ENCODE results near the gene NR2F2. TPM values are rescaled to one million over a fixed set of nuclear protein-coding genes. Genes with fewer than 3 reads are reported as not detected.

The NR2F2 gene
- total RNA-seq, 6 experiments from 2014 or later, result 120 to 168 (median 142) TPM

DNA sequence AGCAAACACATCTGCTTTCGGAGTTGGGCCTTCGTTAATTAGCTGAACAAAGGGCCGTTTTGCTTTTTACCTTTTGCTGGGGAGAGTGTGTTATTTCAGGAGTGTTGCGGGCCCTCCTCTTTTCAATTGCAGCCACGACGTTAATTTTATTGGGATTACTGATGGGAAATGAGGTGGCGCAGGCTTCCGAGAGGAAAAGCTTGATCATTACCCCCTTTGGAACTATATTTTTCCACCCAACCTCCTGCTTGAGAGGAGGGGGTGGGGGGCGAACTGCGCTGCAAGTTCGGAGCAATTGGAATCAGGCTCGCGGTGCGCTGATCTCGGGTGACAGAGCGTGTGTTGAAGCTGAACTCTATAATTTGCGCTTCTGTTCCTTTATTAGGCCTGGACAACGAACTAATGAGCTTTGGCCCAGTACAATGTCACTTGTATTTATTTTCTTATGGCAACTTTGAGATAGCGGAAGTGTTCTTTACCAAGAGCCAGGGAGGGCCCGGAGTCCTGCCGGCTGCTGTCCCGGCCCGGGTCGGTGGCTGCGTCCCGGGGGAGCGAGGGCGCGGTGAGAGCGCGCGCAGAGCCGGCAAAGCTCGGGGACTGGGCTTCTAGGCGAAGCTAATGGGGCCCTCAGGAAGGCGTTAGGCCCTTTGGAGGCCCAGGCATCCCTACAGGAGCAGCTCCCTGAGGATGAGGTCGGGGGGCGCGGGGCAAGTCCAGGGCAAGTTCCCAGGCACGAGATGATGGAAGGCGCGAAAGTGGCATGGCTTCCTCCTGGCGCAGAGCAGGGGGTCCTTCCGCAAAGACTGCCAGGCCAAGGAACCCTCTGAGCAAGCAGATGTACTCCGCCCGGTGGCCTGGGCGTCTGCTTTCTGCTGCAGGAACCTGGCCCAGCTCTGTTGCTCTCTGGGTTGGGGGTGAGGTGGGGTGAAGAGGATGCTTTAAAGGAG, 12.9 kb downstream of the NR2F2 start:
- TF ChIP-seq, protein P1, sequence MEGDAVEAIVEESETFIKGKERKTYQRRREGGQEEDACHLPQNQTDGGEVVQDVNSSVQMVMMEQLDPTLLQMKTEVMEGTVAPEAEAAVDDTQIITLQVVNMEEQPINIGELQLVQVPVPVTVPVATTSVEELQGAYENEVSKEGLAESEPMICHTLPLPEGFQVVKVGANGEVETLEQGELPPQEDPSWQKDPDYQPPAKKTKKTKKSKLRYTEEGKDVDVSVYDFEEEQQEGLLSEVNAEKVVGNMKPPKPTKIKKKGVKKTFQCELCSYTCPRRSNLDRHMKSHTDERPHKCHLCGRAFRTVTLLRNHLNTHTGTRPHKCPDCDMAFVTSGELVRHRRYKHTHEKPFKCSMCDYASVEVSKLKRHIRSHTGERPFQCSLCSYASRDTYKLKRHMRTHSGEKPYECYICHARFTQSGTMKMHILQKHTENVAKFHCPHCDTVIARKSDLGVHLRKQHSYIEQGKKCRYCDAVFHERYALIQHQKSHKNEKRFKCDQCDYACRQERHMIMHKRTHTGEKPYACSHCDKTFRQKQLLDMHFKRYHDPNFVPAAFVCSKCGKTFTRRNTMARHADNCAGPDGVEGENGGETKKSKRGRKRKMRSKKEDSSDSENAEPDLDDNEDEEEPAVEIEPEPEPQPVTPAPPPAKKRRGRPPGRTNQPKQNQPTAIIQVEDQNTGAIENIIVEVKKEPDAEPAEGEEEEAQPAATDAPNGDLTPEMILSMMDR (IDR thresholded peaks at IDR 0.05), result no peak
- peaks cover 10% of the 10 kb centered on the region for H3K27me3 Mint-ChIP-seq (ENCODE audit: insufficient read depth)
- DNase-seq, result no peak
- H3K36me3 Mint-ChIP-seq (ENCODE audit: low read depth), result peaks cover 73% of the 10 kb centered on the region
- H3K4me3 Mint-ChIP-seq, result no peak overlapping the region
- no peaks in the 10 kb centered on the region for H3K9me3 Mint-ChIP-seq
- H3K27ac Mint-ChIP-seq, result peak overlapping the region; percentile 95
- peaks cover 93% of the 10 kb centered on the region for H3K4me1 Mint-ChIP-seq (ENCODE audit: low read depth)

DNA sequence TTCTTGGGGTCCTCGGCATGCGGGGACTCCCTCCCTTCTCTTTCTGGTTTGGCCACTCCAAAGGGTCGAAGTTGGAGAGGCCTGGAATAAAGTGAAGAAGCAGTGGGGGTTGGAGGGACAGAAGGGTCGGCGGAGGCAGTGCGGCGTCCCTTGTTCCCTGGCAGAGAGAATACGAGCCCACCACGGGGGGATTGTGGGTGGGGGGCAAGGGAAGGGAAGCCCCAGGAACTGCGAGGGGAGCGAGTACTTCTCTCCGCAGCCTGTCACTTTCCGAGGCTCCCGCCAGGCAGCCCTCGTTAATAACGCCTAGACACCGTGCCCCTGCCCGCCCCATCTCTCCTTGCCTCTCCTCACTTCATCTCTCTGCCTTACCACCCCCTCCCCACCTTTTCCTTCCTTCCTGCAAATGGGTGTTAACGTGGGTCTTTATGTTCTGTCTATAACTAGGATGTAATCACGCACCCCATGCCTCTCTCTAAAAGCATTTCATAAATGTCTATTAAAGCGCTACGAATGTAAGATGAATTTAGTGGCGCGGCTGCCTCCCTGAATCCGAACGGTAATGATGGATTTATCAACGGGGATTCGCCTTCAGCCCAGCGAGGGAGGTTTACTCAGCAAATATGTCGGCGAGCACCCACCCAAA, 13.7 kb downstream of the NR2F2 start:
- Mint-ChIP-seq H3K27ac (peak overlapping the region; percentile 79), H3K27me3 (ENCODE audit: insufficient read depth) (peaks cover 10% of the 10 kb centered on the region), H3K36me3 (ENCODE audit: low read depth) (peaks cover 67% of the 10 kb centered on the region), H3K4me1 (ENCODE audit: low read depth) (peaks cover 94% of the 10 kb centered on the region), H3K4me3 (no peak overlapping the region), H3K9me3 (no peaks in the 10 kb centered on the region)
- DNase-seq, result no peak
- TF ChIP-seq, protein P1 (IDR thresholded peaks at IDR 0.05), result no peak

DNA sequence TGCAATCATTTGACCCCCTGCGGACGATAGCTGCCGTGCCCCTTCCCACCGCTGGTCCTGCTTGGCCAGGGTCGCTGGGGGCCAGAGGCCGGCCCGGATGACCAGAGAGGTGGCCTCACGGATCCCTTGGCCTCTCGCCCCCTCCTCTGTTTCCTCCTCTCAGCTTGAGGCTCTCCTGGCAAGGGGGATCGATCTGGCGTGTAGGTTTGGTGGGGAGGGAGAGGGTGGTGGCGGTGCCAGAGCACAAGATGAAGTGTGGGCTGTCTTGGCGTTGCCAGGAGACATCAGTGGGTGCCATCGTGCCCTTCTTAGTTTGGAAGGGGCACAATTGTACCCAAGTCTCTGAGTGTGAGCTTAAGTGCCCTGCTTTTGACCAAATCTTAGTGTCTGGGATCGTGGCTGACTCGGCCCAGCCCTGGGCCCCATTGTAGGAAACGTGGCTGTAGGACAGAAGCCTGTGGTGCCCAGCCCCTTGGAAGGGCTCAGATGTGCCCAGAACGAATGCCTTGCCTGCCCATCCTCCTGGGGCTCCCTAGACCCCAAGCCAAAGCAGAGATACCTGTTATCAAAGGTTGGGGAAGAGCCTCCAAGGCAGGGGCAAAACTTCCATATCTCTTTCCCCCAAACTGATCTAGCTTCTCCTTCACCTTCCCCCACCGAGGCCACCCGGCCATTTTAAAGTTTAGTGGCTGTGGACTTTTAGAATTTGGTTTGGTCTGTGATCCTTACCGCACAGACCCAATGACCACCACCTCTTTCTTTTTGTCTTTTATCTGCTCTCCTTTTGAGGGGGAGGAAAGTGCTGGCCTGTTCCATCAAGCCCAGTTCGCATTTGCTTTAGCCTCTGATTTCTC, 14.4 kb downstream of the NR2F2 start:
- peak overlapping the region; percentile 66 for H3K4me3 Mint-ChIP-seq
- H3K9me3 Mint-ChIP-seq, result no peaks in the 10 kb centered on the region
- H3K4me1 Mint-ChIP-seq (ENCODE audit: low read depth), result peaks cover 94% of the 10 kb centered on the region
- H3K36me3 Mint-ChIP-seq (ENCODE audit: low read depth), result peaks cover 61% of the 10 kb centered on the region
- peak overlapping the region; percentile 79 for H3K27ac Mint-ChIP-seq
- peaks cover 10% of the 10 kb centered on the region for H3K27me3 Mint-ChIP-seq (ENCODE audit: insufficient read depth)
- no peak for DNase-seq
- TF ChIP-seq, protein P1 (IDR thresholded peaks at IDR 0.05), result no peak

DNA sequence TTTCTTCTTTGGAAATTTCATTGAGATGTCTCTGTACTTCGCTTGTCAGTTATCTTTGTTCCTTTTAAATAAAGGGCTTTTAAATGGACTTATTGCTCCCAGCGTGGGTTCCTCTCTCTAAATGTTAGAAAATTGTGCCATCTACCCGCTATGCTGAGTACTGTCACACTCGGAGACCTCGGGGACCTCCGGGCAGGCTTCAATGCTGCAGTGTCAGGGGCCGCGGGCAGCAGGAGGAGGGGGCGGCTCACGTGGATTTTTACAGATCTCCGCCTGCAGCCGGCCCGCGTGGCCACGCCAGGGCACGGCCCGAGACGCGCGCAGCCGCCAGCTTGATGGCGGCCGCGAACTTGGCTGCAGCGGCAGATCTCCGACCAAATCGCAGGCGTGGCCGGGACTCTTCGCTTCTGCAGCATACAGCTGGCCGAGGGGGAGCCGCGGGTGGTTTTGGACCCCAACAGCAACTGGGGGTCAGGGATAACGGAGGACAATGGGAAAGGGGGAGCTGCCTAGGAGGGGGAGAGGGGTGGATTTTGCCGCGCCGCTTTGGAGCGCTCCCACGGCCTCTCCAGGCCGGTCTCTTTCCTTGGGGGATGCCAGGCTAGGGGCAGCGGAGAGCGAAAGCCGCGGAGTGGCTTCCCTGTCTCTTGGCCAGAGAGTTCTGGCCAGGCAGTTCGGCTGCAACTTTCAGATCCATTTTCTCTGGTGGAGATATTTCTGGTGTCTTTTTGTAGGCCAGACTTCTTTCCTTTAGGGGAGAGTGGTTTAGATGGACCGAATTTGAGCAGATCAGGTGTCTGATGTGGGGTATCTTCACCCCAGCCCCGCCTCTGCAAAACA, 15.3 kb downstream of the NR2F2 start:
- TF ChIP-seq, protein P1 (IDR thresholded peaks at IDR 0.05), result peak; percentile 65
- Mint-ChIP-seq H3K27me3 (ENCODE audit: insufficient read depth) (peaks cover 7% of the 10 kb centered on the region), H3K4me3 (peak overlapping the region; percentile 38), H3K27ac (peak overlapping the region; percentile 79), H3K9me3 (no peaks in the 10 kb centered on the region), H3K4me1 (ENCODE audit: low read depth) (peaks cover 92% of the 10 kb centered on the region), H3K36me3 (ENCODE audit: low read depth) (peaks cover 61% of the 10 kb centered on the region)
- DNase-seq, result no peak
